ENCODE results near the gene SLC30A1.

The SLC30A1 gene

GRCh38 chr1:211536606-211537005, 42.4 kb downstream of the SLC30A1 start:
- no peak overlapping the region for H3K4me3 ChIP-seq (replicated peaks in 1 of 2; ENCODE audit: low read depth in 2 of 2, low read length in 2 of 2)
- TF ChIP-seq CTCF (IDR thresholded peaks at IDR 0.05; ENCODE audit: low read depth, low read length) = no peak

GRCh38 chr1:211535346-211535745, 43.6 kb downstream of the SLC30A1 start:
- no peak for TF ChIP-seq CTCF (IDR thresholded peaks at IDR 0.05; ENCODE audit: low read depth, low read length)
- no peak for DNase-seq (ENCODE audit: low read depth in 2 of 2)
- no peak overlapping the region for H3K4me3 ChIP-seq (replicated peaks in 1 of 2; ENCODE audit: low read depth in 2 of 2, low read length in 2 of 2)

More at GRCh38 chr1:211536606-211537005, 42.4 kb downstream of the SLC30A1 start:
- DNase-seq (ENCODE audit: low read depth in 2 of 2) = no peak

GRCh38 chr1:211534545-211535291, 44.2 kb downstream of the SLC30A1 start:
- H3K4me3 ChIP-seq (replicated peaks in 1 of 2; ENCODE audit: low read depth in 2 of 2, low read length in 2 of 2) = no peak overlapping the region
- TF ChIP-seq CTCF (IDR thresholded peaks at IDR 0.05; ENCODE audit: low read depth, low read length) = no peak
- no peak for DNase-seq (ENCODE audit: low read depth in 2 of 2)

GRCh38 chr1:211532088-211532444, 46.9 kb downstream of the SLC30A1 start:
- TF ChIP-seq CTCF (IDR thresholded peaks at IDR 0.05; ENCODE audit: low read depth, low read length) = no peak
- no peak for DNase-seq (ENCODE audit: low read depth in 2 of 2)
- no peak overlapping the region for H3K4me3 ChIP-seq (replicated peaks in 1 of 2; ENCODE audit: low read depth in 2 of 2, low read length in 2 of 2)

GRCh38 chr1:211531194-211532087, 47.5 kb downstream of the SLC30A1 start:
- TF ChIP-seq CTCF (IDR thresholded peaks at IDR 0.05; ENCODE audit: low read depth, low read length) = no peak
- no peak for DNase-seq (ENCODE audit: low read depth in 2 of 2)
- H3K4me3 ChIP-seq (replicated peaks in 1 of 2; ENCODE audit: low read depth in 2 of 2, low read length in 2 of 2) = no peak overlapping the region

GRCh38 chr1:211530102-211530501, 48.9 kb downstream of the SLC30A1 start:
- no peak for DNase-seq (ENCODE audit: low read depth in 2 of 2)
- H3K4me3 ChIP-seq (replicated peaks in 1 of 2; ENCODE audit: low read depth in 2 of 2, low read length in 2 of 2) = no peak overlapping the region
- no peak for TF ChIP-seq CTCF (IDR thresholded peaks at IDR 0.05; ENCODE audit: low read depth, low read length)
